ENCODE data around the gene CALCOCO1.

GRCh38 chr12:53758081-53758729 lies 31.0 kb upstream of the CALCOCO1 start:
- TF ChIP-seq CTCF (conservative IDR thresholded peaks at IDR 0.05; ENCODE audit: low read length) (no peak), EZH2phosphoT487 (IDR thresholded peaks at IDR 0.05; ENCODE audit: borderline replicate concordance, low read depth, low read length) (no peak)

All from OCI-LY7 (cell line).